ENCODE data around the gene CT45A1. TPM values are rescaled to one million over a fixed set of nuclear protein-coding genes. Genes with fewer than 3 reads are reported as not detected.
"Not testable (repeated sequence)": the region's sequence is repeated elsewhere in the genome, so short reads cannot be mapped to it uniquely, and the experiment has no call there.

Gene CT45A1
- total RNA-seq, 1 experiment from 2014 or later, result not detected

- H3K4me1 Mint-ChIP-seq (ENCODE audit: low read depth, unreplicated experiment), result no peaks in the 10 kb centered on the region
- no peak for TF ChIP-seq CTCF (IDR thresholded peaks at IDR 0.05; ENCODE audit: unreplicated experiment)
- DNase-seq, result peak; percentile 47
- H3K4me3 Mint-ChIP-seq (ENCODE audit: low read depth, unreplicated experiment), result no peak overlapping the region
- no TSS peak for BruUV-seq (replicated peaks)
- intact Hi-C loops (cut with micrococcal nuclease; ENCODE audit: unreplicated experiment), result no loop called here
- H3K27ac Mint-ChIP-seq (ENCODE audit: unreplicated experiment), result no peak overlapping the region
- H3K9me3 Mint-ChIP-seq (ENCODE audit: low read depth, unreplicated experiment), result no peaks in the 10 kb centered on the region
- H3K36me3 Mint-ChIP-seq (ENCODE audit: insufficient read depth, unreplicated experiment), result no peaks in the 10 kb centered on the region
- CTCF ChIA-PET, result no interaction called here
- H3K27me3 Mint-ChIP-seq (ENCODE audit: unreplicated experiment), result no peaks in the 10 kb centered on the region
These were observed 27.3 kb downstream of the CT45A1 start for GRCh38 chrX:135740681-135741149.

GRCh38 chrX:135741192-135741715 lies 27.8 kb downstream of the CT45A1 start:
- H3K9me3 Mint-ChIP-seq (ENCODE audit: low read depth, unreplicated experiment), result no peaks in the 10 kb centered on the region
- H3K27ac Mint-ChIP-seq (ENCODE audit: unreplicated experiment), result no peak overlapping the region
- no peak overlapping the region for H3K4me3 Mint-ChIP-seq (ENCODE audit: low read depth, unreplicated experiment)
- H3K4me1 Mint-ChIP-seq (ENCODE audit: low read depth, unreplicated experiment), result no peaks in the 10 kb centered on the region
- no peaks in the 10 kb centered on the region for H3K36me3 Mint-ChIP-seq (ENCODE audit: insufficient read depth, unreplicated experiment)
- no peak for TF ChIP-seq CTCF (IDR thresholded peaks at IDR 0.05; ENCODE audit: unreplicated experiment)
- CTCF ChIA-PET, result no interaction called here
- intact Hi-C loops (cut with micrococcal nuclease; ENCODE audit: unreplicated experiment), result no loop called here
- no TSS peak for BruUV-seq (replicated peaks)
- no peak for DNase-seq
- H3K27me3 Mint-ChIP-seq (ENCODE audit: unreplicated experiment), result no peaks in the 10 kb centered on the region

- H3K36me3 Mint-ChIP-seq (ENCODE audit: insufficient read depth, unreplicated experiment); BruUV-seq (replicated peaks); H3K9me3 Mint-ChIP-seq (ENCODE audit: low read depth, unreplicated experiment); DNase-seq; H3K27me3 Mint-ChIP-seq (ENCODE audit: unreplicated experiment); H3K4me1 Mint-ChIP-seq (ENCODE audit: low read depth, unreplicated experiment); H3K4me3 Mint-ChIP-seq (ENCODE audit: low read depth, unreplicated experiment); H3K27ac Mint-ChIP-seq (ENCODE audit: unreplicated experiment); intact Hi-C loops (cut with micrococcal nuclease; ENCODE audit: unreplicated experiment); CTCF ChIA-PET: not testable (repeated sequence)
These were observed 31.3 kb downstream of the CT45A1 start for GRCh38 chrX:135744739-135745138.

GRCh38 chrX:135768091-135768490 lies 54.7 kb downstream of the CT45A1 start, which contains the start of gene CT45A3:
TSS of gene CT45A3 (minus strand) at chrX:135768191. CDS start at chrX:135764444, 3,747 bp downstream.
- BruUV-seq (replicated peaks); H3K27ac Mint-ChIP-seq (ENCODE audit: unreplicated experiment); intact Hi-C loops (cut with micrococcal nuclease; ENCODE audit: unreplicated experiment); H3K4me1 Mint-ChIP-seq (ENCODE audit: low read depth, unreplicated experiment); H3K9me3 Mint-ChIP-seq (ENCODE audit: low read depth, unreplicated experiment); H3K4me3 Mint-ChIP-seq (ENCODE audit: low read depth, unreplicated experiment); H3K36me3 Mint-ChIP-seq (ENCODE audit: insufficient read depth, unreplicated experiment); CTCF ChIA-PET; DNase-seq; H3K27me3 Mint-ChIP-seq (ENCODE audit: unreplicated experiment): not testable (repeated sequence)

Other genes with a start within 250 kb of the CT45A1 start
- gene INTS6L, start 193.0 kb upstream of the CT45A1 start, total RNA-seq (2022), result 5.7 and 7.2 TPM in 2 replicates
- gene CT45A3, start 54.6 kb downstream of the CT45A1 start, total RNA-seq (2022), result not detected in 2 replicates
- gene CT45A5, start 71.9 kb downstream of the CT45A1 start, total RNA-seq (2022), result not detected in 2 replicates
- not detected in 2 replicates for gene CT45A6, start 89.1 kb downstream of the CT45A1 start, total RNA-seq (2022)
- not detected in 2 replicates for gene CT45A2, start 106.4 kb downstream of the CT45A1 start, total RNA-seq (2022)
- gene CT45A7, start 123.6 kb downstream of the CT45A1 start, total RNA-seq (2022), result not detected in 2 replicates
- not detected in 2 replicates for gene CT45A8, start 140.9 kb downstream of the CT45A1 start, total RNA-seq (2022)
- gene CT45A9, start 158.2 kb downstream of the CT45A1 start, total RNA-seq (2022), result not detected in 2 replicates
- gene CT45A10, start 179.8 kb downstream of the CT45A1 start, total RNA-seq (2022), result not detected in 2 replicates
- gene SAGE1, start 180.1 kb downstream of the CT45A1 start, total RNA-seq (2022), result not detected in 2 replicates

All from Calu3 (cell line).